Dedifferentiated amniotic fluid mesenchymal stem cell (primary cell): ENCODE data around the gene KIR2DL3.
"Not testable (repeated sequence)": the region's sequence is repeated elsewhere in the genome, so short reads cannot be mapped to it uniquely, and the experiment has no call there.

Experiments
- DNase-seq: peaks from one replicate; pipeline ENCODE4 v3.0.0-alpha.2; 2016; ENCODE audit errors: extremely low spot score

Gene KIR2DL3

GRCh38 chr19:54738306-54738705, at the start of gene KIR2DL3:
TSS of gene KIR2DL3 (plus strand) at chr19:54738513. CDS start at chr19:54738546, 33 bp downstream.
- not testable (repeated sequence) for DNase-seq

- no peak for DNase-seq
These were observed 46.6 kb upstream of the KIR2DL3 start for GRCh38 chr19:54691582-54692297.

- no peak for DNase-seq
These were observed 46.1 kb upstream of the KIR2DL3 start for GRCh38 chr19:54692298-54692615.

GRCh38 chr19:54694648-54695047, 43.7 kb upstream of the KIR2DL3 start:
- no peak for DNase-seq

GRCh38 chr19:54696117-54696548, 42.2 kb upstream of the KIR2DL3 start:
- DNase-seq = no peak

GRCh38 chr19:54696766-54697165, 41.5 kb upstream of the KIR2DL3 start:
- no peak for DNase-seq

GRCh38 chr19:54697716-54698115, 40.6 kb upstream of the KIR2DL3 start:
- DNase-seq = not testable (repeated sequence)

- DNase-seq = no peak
These were observed 33.4 kb upstream of the KIR2DL3 start for GRCh38 chr19:54704928-54705327.

GRCh38 chr19:54707962-54708361, 30.4 kb upstream of the KIR2DL3 start:
- no peak for DNase-seq

GRCh38 chr19:54708781-54709180, 29.5 kb upstream of the KIR2DL3 start:
- no peak for DNase-seq

GRCh38 chr19:54709212-54709948, 28.9 kb upstream of the KIR2DL3 start:
- no peak for DNase-seq

GRCh38 chr19:54709956-54710355, 28.4 kb upstream of the KIR2DL3 start:
- DNase-seq = not testable (repeated sequence)

GRCh38 chr19:54724142-54724541, 14.2 kb upstream of the KIR2DL3 start, which contains the start of gene KIR3DL3:
TSS of gene KIR3DL3 (plus strand) at chr19:54724442. CDS start at chr19:54724497, 55 bp downstream.
- DNase-seq = no peak

- no peak for DNase-seq
These were observed 13.7 kb upstream of the KIR2DL3 start for GRCh38 chr19:54724644-54725043.

GRCh38 chr19:54725321-54725720, 13.0 kb upstream of the KIR2DL3 start:
- no peak for DNase-seq

- no peak for DNase-seq
These were observed 10.8 kb upstream of the KIR2DL3 start for GRCh38 chr19:54727562-54727961.

- no peak for DNase-seq
These were observed 10.1 kb upstream of the KIR2DL3 start for GRCh38 chr19:54728167-54728566.

- no peak for DNase-seq
These were observed 8.7 kb upstream of the KIR2DL3 start for GRCh38 chr19:54729416-54730188.

- no peak for DNase-seq
These were observed 7.1 kb upstream of the KIR2DL3 start for GRCh38 chr19:54731191-54731590.

- no peak for DNase-seq
These were observed 402 bp downstream of the KIR2DL3 start for GRCh38 chr19:54738715-54739114.

- no peak for DNase-seq
These were observed 1.5 kb downstream of the KIR2DL3 start for GRCh38 chr19:54739587-54740497.
